Activated T-helper 1 cell treated with Interleukin-2 at 50 U/mL for 16 hours (primary cell): ENCODE measurements around the gene ADAMTSL1.

Experiments
- DNase-seq: peaks from one replicate; pipeline ENCODE4 v3.0.0-alpha.2; 2020; ENCODE audit warnings: low read depth

Gene ADAMTSL1, protein sequence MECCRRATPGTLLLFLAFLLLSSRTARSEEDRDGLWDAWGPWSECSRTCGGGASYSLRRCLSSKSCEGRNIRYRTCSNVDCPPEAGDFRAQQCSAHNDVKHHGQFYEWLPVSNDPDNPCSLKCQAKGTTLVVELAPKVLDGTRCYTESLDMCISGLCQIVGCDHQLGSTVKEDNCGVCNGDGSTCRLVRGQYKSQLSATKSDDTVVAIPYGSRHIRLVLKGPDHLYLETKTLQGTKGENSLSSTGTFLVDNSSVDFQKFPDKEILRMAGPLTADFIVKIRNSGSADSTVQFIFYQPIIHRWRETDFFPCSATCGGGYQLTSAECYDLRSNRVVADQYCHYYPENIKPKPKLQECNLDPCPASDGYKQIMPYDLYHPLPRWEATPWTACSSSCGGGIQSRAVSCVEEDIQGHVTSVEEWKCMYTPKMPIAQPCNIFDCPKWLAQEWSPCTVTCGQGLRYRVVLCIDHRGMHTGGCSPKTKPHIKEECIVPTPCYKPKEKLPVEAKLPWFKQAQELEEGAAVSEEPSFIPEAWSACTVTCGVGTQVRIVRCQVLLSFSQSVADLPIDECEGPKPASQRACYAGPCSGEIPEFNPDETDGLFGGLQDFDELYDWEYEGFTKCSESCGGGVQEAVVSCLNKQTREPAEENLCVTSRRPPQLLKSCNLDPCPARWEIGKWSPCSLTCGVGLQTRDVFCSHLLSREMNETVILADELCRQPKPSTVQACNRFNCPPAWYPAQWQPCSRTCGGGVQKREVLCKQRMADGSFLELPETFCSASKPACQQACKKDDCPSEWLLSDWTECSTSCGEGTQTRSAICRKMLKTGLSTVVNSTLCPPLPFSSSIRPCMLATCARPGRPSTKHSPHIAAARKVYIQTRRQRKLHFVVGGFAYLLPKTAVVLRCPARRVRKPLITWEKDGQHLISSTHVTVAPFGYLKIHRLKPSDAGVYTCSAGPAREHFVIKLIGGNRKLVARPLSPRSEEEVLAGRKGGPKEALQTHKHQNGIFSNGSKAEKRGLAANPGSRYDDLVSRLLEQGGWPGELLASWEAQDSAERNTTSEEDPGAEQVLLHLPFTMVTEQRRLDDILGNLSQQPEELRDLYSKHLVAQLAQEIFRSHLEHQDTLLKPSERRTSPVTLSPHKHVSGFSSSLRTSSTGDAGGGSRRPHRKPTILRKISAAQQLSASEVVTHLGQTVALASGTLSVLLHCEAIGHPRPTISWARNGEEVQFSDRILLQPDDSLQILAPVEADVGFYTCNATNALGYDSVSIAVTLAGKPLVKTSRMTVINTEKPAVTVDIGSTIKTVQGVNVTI (N-terminal part only)

DNA sequence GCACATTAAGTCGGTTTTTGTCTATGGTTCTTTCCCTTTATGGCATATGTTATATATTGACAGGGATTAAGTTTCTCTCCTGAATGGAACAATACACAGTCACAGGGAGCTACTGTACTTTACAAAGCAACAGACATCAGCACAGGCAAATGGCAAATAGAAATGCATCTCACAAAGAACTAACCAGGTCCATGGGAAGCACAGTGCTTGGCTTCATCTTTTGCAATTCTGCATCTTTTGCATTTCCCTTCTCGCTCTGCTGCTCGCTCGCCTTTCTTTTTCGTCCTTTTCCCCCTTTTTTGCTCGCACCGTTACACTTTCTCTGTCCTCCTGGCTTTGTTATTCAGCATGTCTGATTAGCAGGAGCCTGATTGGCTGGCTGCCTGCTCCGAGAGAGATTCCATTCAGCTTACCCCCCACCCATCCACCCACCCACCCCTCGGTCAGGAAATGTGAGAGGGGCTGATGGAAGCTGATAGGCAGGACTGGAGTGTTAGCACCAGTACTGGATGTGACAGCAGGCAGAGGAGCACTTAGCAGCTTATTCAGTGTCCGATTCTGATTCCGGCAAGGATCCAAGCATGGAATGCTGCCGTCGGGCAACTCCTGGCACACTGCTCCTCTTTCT, at the start of gene ADAMTSL1:
ADAMTSL1 (plus strand) TSS at position 502 of the 628 bp plus-strand sequence; CDS start at position 582, 80 bp downstream.
- DNase-seq, result no peak

DNA sequence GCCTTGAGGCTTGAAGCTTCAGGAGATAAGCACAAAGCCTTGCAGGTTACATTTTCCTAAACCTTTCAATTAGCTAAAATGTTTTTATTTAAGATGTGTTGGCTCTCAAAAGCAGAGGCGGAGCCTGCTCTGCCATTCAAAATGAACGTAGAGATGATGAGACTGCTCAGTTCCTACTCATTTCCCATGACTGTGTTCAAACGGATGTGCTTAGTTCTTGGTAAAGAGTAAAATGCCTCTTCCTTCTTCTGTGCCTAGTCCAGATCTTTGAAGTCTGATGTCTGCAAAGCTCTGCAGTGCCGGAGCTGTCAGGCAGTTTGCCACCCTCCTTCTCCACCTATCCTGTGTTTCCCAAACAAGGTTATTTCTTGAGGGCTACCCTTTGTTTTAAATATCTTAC, 46.3 kb upstream of the ADAMTSL1 start:
- no peak for DNase-seq

DNA sequence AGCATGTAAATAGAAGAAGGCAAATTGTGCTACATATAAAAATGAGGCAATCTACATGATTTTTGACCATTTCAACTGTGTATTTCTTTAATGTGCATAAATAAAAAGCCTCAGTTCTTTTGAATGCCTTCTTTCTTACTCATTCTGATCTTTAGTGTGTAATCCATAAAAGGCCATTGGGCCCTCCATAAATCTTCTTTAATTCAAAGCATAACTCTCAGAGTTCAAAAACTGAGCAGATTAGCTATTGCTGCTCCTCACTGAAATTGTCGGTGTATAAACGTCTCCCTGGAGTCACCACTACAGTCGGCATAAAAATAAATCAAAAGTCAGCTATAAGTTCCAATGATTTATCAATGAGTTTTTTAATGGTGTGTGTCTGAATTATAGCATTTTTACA, 45.3 kb upstream of the ADAMTSL1 start:
- no peak for DNase-seq

DNA sequence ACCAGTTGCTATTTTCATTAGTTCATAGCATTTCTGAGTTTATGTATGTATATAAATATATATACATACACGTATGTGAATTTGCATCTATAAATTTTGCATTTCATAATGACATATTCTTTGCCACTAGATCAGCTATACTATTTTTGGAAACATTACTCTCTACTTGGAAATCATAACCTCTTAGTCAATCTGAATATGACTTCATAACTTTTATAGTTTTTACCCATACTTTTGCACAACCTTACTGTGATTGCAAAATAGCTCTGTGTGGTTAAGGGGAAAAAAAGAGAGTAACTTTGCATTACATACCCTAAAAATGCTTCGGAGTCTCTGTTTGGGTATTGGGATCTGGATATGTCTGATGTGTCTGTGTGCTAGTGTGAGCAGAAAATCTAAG, 44.9 kb upstream of the ADAMTSL1 start:
- DNase-seq, result no peak

DNA sequence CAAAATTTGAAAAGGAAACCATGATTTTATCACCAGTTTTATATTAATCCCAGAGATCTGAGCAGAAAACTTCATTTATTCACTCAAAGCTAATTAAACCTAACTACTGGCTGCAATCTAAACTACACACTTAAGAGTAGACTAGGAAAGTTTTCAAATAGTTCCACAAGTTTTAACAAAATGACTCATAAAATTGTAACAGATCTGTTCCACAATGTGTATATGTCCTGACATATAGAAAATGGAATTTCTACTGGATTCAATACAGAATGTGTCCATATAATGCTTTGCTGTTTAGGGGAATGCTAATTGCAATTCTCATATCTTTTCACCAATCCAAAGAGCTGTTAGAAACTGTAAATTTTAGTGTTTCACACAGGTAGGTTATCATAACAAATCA, 40.3 kb upstream of the ADAMTSL1 start:
- DNase-seq, result no peak

DNA sequence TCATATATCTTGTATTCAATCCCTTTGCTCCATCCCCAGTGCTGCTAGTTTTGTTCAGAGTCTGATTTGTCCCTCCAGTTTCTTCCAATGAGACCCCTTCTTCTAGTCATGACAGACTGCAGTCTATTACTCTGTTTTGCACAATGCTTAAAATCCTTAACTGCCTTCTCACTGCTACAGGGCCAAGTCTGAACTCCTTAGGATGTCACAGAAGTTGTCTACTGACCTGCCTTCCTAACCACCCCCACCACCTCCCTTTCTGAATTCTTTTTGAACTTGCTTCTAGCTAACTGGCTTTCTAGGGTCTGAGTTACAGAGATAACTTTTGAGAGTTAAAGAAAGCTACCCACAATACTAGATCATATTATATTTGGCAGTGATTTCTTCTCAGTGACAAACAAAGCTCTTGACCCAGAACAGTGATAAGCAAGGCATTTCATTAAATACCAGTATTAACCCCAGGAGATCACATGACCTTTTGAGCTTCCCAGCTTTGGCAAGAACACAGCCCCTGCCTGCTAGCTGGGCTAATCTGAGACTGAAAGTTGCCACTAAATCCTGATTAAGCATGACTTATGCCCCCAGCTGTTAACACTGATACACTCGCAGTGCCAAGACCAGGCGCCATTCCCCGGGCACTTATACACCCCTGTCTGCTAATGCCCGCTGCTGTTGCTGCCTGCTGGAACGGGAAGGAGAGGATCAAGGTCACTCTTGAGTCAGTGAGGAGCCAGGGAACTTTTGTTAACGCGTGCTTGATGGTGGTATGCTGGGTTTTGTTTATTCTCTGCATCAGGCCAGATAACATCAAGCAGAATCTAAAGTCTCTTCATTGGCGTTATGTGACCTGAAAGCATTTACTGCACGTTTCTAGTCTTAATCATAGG, 36.4 kb upstream of the ADAMTSL1 start:
- DNase-seq, result no peak

DNA sequence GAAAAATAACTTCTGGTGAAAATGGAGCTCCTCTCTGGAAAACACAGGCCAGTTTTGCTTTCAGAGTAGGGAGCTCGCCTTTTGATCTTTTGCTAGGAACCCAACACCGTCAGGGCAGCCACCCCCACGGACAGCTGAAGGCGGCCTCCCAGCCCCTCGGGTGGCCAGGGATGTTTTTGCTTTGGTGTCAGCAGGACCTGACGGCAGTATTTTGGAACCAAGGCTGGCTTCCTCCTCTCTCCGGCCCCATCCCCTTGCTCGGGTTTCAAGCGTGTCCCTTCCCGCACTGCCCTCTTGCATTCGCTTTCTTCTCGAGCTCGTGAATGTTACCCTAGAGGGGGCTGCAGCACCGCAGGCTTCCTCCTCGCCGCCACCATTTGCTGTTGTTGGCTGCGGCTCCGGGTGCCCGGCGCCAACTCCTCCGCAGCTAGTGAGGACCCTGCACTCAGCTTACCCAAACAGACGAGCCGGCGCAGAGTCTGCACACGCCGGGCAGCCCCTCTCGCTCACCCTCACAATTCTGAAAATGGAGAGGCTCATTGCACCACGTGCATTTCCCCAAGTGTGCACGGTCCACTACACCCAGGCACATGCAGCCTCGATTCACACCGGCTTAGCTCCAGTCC, 35.5 kb upstream of the ADAMTSL1 start:
- DNase-seq, result no peak

DNA sequence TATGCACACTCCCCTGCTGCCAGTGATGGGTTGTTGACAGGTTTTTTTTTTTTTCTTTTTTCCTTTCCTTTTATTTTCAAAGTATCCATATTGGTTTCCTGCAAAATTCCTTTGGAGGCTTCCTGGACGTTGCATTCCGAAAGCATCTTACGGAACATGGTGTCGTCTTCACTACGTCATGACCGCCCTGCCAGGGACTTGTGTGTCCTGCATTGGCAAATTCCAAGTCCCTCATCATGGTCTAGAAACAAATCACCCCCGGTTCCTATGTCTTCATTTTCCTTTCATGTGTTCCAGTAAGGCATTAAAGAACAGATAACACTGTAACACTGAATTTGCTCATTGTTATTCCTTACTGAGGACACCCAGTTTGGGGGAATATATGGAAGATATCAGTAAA, 35.0 kb upstream of the ADAMTSL1 start:
- no peak for DNase-seq

DNA sequence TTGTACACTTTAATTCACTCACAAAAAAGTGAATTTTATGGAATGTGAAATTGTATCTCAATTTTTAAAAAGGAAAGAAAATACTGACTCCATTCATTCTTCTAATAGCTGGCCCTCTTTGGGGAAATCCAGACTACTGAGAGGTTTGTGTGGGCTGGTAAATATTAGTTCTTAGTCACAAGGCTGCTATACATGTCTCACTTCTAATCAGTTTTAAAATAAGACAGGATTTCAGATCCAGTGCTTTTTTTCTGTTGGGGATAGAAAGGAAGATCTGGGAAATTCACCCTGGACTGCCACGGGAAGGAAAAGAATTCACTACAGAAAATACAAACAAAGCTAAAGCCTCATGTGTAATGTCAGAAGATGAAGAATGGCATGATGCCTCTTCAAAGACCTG, 32.7 kb upstream of the ADAMTSL1 start:
- DNase-seq, result no peak

DNA sequence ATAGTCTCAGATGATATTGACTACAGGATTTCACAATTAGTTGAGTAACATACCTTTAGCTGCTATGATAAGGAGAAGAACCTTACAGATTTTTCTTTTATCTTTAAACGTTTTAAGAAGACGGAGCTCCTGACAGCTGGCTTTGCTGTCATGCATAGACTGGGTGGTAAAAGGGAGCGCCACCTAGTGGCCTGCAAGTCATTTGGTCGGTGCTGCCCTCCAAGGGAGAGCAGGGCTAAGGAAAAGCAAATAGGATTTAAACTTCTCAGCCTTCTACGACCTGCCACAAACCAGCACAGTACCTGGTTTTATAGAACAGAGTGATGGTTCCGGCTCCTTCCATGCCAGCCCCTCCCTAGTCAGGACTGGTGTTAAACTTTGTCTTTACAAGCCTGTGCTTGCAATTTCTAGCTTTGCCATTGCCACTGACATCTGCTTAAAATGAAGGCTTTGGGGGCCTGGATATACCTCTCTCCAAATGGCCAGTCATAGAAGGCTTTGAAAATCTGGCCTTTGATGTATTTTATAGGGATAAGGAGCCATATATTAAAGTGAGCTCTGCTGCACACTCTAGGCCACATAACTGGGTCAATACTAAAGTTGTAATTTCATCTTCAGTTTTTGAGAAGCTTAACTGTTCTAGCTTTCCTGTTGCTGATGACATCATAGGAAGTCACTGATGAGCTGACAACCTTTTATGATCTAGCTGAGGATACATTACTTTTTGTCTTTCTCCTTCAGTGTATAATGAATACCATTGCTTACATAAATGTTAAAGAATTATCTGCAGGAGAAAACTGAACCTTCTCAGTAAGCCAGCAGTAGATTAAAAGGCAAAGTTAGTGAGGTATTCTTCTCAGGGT, 31.1 kb upstream of the ADAMTSL1 start:
- no peak for DNase-seq

DNA sequence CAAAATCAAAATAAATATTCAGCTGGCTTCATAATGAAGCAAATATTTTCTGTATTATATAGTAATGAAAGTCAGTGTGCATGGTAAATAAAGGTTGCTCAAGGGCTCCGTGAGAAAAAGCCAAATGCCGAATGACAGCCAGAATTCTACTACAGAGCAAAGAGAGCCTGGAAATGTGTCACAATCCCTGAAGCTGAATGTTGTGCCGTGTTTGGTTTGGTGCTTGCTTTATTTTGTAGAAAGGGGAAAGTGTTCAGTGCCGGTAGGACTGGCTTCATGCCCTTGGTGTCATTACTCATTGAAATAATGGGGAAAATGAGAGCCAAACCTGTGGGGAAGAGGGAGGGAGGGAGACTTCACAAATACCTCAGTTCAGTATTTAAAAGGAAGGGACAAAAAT, 26.8 kb upstream of the ADAMTSL1 start:
- DNase-seq, result no peak

DNA sequence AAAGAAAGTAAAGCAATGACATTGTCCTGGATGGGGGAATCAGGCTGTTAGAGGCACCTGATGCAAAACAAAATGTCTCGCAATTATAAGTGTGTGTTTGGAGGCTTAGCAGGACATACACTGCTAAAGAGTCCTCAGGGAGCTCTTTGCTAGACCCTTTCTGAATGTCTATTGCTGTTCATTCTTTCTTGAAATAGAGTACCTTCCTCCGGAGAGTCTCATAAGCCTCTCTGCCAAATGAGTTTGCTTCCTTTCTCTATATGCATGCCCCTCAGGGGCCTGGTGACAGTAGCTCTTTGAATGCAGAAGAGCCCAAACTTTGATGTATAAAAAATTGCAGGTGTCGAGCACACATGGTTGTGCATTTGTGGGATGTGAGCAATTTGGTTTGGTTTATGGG, 26.4 kb upstream of the ADAMTSL1 start:
- no peak for DNase-seq

DNA sequence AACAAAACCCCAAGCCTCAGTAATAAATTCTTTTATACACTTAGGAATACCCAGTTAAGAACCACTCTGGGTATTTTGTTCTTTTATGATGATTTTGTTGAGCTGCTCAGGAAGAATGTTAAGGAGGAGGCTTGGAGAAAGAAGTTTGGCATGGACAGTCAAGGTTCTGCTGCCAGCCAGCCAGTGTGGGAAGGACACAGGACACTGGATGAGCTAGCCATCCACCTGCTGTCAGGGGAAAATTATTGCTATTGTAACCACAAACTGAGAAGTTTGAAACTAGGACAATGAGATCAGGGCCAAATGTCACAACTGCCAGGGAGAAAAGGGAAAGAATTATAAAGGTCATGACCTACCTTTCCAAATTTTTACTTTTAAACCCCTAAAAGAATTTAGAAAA, 25.9 kb upstream of the ADAMTSL1 start:
- no peak for DNase-seq

DNA sequence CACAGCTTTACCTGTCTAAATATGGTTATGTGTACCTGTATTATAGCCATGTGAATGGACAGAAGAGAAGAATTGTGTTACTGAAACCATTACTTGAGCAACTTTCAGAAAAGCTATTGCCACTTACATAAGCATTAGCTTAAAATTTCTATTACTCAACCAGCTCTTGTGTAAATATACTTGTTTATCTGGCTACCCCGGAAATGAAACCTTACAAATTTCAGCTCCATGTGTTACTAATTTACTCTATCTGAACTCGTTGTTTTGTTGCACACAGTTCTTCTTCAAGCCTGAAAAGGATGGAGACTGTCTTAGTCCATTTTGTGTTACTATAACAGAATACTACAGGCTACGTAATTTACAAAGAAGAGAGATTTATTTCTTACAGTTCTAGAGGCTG, 22.5 kb upstream of the ADAMTSL1 start:
- no peak for DNase-seq

DNA sequence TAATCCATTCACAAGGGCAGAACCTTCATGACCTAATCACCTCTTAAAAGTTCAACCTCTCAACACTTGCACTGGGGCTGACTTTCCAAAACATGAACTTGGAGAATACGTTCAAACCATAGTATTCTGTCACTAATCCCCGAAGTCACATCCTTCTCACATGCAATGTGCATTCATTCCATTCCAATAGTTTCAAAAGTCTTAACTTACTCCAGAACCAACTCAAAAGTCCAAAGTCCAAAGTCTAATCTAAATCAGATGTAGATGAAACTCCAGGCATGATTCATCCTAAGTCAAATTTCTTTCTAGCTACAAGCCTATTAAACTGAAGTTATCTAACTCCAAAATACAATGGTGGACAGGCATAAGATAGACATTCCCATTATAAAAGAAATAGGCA, 21.7 kb upstream of the ADAMTSL1 start:
- DNase-seq, result no peak

DNA sequence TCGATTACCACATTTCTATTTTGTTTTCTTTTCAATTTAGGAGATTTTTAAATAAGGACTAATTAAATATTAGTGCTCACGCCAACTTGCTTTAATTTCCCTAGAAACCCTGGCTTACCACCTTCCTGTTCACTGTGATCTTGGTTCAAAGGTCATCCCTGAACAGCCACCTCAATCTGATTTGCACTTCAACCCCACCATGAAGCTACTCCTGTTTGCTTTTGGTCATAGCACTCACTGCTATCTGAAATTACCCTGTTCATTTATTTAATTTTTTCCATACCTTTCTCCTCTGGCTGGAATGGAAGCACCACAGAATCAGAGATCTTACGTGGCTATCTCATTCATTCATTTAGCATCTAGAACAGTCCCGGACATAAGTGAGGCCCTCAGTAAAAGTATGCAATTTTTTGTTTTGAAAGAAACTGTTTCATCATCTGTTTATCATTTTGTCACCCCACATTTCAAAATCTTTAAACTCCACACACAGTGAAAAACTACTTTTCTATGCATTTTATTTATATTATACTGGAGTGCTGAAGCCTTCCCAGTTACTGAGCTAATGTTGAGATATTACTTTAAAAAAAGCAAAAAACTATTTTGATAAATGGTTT, 17.2 kb upstream of the ADAMTSL1 start:
- no peak for DNase-seq

DNA sequence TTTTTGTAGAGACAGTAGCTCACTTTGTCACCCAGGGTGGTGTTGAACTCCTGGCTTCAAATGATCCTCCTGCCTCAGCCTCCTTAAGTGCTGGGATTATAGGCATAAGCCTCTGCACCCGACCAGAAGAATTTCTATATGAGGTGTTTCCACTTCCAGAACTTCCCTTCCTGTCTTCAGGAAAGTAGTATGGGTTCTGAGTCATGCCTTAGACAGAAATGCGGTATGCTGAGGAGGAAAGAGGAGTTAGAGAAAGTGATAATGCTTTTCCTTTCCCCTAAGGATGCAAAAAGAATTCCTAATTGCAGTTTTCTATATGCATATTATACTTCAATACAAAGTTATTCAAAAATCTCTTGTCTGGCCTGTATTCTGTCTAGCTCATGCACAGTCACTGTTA, 16.4 kb upstream of the ADAMTSL1 start:
- no peak for DNase-seq

DNA sequence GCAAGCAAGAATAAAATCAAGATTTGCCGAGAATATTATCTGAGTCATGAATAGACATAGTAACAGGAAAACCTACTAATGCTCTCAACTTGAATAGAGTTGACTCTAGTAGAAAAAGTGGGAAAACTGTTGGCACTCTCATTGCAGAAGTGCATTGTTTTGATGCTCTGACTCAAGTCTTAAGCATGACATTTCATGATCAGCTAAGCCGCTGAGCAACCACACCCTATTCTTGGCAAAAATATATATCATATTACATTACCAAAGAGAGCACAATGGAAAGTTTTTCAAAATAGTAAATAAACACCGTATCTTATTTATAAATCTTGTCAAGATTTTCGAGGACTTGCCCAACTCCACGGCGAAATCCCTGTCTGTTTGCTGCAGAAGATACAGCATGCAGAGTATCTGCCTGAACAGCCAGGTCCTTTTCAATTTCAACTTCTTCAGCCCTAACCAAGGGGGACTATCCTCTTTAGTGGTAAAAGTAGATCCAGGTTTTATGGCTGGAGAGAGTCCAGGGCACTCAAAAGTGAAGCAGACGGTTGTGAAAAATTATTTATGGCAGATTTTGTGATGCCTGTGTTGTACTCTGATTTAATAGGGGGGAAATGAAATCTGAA, 13.9 kb upstream of the ADAMTSL1 start:
- no peak for DNase-seq

DNA sequence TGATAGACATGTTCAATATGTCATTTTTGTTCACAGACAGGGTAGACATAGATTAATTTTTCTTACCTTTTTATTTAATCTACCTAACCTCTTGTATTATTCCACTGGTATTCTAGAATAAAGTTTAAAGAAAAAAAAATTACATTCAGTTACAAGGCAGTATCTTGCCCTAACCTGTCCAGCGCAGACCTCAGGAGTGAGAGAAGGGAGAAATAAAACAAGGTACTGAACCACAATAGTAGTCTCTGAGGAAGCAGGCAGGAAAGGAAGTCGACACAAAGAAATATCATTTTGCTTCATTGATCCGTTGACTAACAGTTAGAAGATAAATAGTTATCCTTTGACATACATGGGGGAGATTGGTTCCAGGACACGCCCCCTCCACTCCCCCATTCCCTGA, 12.5 kb upstream of the ADAMTSL1 start:
- DNase-seq, result no peak
